Glutamatergic neuron (in vitro differentiated cells): Measurements from ENCODE around the gene FFAR1. TPM values are rescaled to one million over a fixed set of nuclear protein-coding genes. Genes with fewer than 3 reads are reported as not detected.

Experiments
- DNase-seq: peaks from one replicate; pipeline ENCODE4 v3.0.0; 2022
- H3K27ac Mint-ChIP-seq: one replicate; pipeline ENCODE4 v1.8.0; 2020; ENCODE audit warnings: mild to moderate bottlenecking, mixed read lengths, inconsistent platforms; ENCODE audit not compliant: unreplicated experiment
- H3K27me3 Mint-ChIP-seq: one replicate; pipeline ENCODE4 v1.8.0; 2020; ENCODE audit warnings: mild to moderate bottlenecking, moderate library complexity, mixed read lengths, inconsistent platforms; ENCODE audit not compliant: unreplicated experiment
- H3K36me3 Mint-ChIP-seq: one replicate; pipeline ENCODE4 v1.8.0; 2020; ENCODE audit warnings: mild to moderate bottlenecking, mixed read lengths, inconsistent platforms; ENCODE audit not compliant: unreplicated experiment
- H3K4me1 Mint-ChIP-seq: one replicate; pipeline ENCODE4 v1.8.0; 2020; ENCODE audit warnings: mild to moderate bottlenecking, low read depth, mixed read lengths, inconsistent platforms; ENCODE audit not compliant: unreplicated experiment
- H3K4me3 Mint-ChIP-seq: one replicate; pipeline ENCODE4 v1.8.0; 2020; ENCODE audit warnings: mild to moderate bottlenecking, mixed read lengths, inconsistent platforms; ENCODE audit not compliant: unreplicated experiment
- H3K9me3 Mint-ChIP-seq: one replicate; pipeline ENCODE4 v1.8.0; 2020; ENCODE audit warnings: mild to moderate bottlenecking, moderate library complexity, mixed read lengths, inconsistent platforms; ENCODE audit not compliant: unreplicated experiment
- CTCF ChIP-seq: fragments of 200-600 bp; sonication (generic); IDR thresholded peaks from one replicate; pipeline ENCODE4 v1.5.0; 2021; ENCODE audit not compliant: partially characterized antibody, unreplicated experiment
- total RNA-seq: library from RNA; stranded (reverse); fragmentation: NEBNext Ultra II Directional; extraction: Animal tissue kit (Norgen Biotek cat#: 25700); gene quantifications from one replicate; pipeline ENCODE4 v1.2.1, GENCODE V29; 2021; ENCODE audit not compliant: unreplicated experiment

The FFAR1 gene
- total RNA-seq, 1 donor from 2014 or later = not detected

- TF ChIP-seq CTCF = no peak
- no peak for DNase-seq
- Mint-ChIP-seq H3K9me3 (peaks cover 4% of the 10 kb centered on the region), H3K4me1 (peaks cover 2% of the 10 kb centered on the region), H3K4me3 (no peak overlapping the region), H3K27me3 (peaks cover 6% of the 10 kb centered on the region), H3K36me3 (no peaks in the 10 kb centered on the region), H3K27ac (no peak overlapping the region)
Measured at GRCh38 chr19:35346193-35347052, 1.3 kb upstream of the FFAR1 start.

GRCh38 chr19:35347930-35348298, 212 bp downstream of the FFAR1 start:
- Mint-ChIP-seq H3K27me3 (peaks cover 6% of the 10 kb centered on the region), H3K9me3 (peaks cover 4% of the 10 kb centered on the region), H3K36me3 (no peaks in the 10 kb centered on the region), H3K4me1 (peaks cover 1% of the 10 kb centered on the region), H3K27ac (no peak overlapping the region), H3K4me3 (peak overlapping the region; percentile 12)
- no peak for TF ChIP-seq CTCF
- no peak for DNase-seq

GRCh38 chr19:35348911-35349611, 1.4 kb downstream of the FFAR1 start:
- H3K27ac Mint-ChIP-seq = no peak overlapping the region
- no peak overlapping the region for H3K4me3 Mint-ChIP-seq
- H3K36me3 Mint-ChIP-seq = no peaks in the 10 kb centered on the region
- no peak for TF ChIP-seq CTCF
- peaks cover 4% of the 10 kb centered on the region for H3K9me3 Mint-ChIP-seq
- no peak for DNase-seq
- peaks cover 1% of the 10 kb centered on the region for H3K4me1 Mint-ChIP-seq
- H3K27me3 Mint-ChIP-seq = peaks cover 6% of the 10 kb centered on the region

- peaks cover 4% of the 10 kb centered on the region for H3K9me3 Mint-ChIP-seq
Measured at GRCh38 chr19:35349614-35350521, 2.2 kb downstream of the FFAR1 start.

More at GRCh38 chr19:35349614-35350521, 2.2 kb downstream of the FFAR1 start:
- no peak for DNase-seq
- Mint-ChIP-seq H3K27ac (no peak overlapping the region), H3K36me3 (no peaks in the 10 kb centered on the region), H3K4me3 (no peak overlapping the region), H3K27me3 (peaks cover 6% of the 10 kb centered on the region), H3K4me1 (peaks cover 1% of the 10 kb centered on the region)
- TF ChIP-seq CTCF = no peak
